ENCODE measurements around the gene TBPL1.

GRCh38 chr6:133986942-133987341 is 33.9 kb downstream of the TBPL1 start:
- TF ChIP-seq EZH2 (IDR thresholded peaks at IDR 0.05; ENCODE audit: borderline replicate concordance, insufficient read depth, low read depth, low read length, poor library complexity, severe bottlenecking) (no peak), CTCF (IDR thresholded peaks at IDR 0.05) (no peak)

Data from B cell (primary cell).